AG08396 (cell line): ENCODE data around the gene LRRC75B.

Source experiments
- DNase-seq: peaks from one replicate; pipeline ENCODE4 v3.0.0; 2012; ENCODE audit warnings: low spot score, mixed read lengths

Gene LRRC75B

DNA sequence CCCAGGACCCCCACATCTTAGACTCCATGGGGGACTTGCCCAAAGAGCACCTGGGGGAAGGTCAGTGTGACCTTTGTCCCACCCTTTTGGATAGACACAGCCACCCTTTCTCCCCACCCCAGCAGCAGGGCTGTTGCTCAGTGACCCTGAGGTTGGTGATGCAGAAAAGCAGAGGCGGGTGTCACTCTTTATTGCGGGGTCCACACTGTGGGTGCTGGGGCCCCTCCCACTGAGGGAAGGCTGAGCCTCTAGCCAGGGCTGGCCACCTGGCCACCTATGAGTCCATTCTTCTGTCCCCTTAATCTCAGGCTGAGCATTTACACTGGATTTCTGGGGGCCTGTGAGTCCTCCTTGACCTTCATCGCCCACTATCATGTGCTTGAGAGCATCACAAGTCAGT lies 7.4 kb downstream of the LRRC75B start:
- DNase-seq: no peak

DNA sequence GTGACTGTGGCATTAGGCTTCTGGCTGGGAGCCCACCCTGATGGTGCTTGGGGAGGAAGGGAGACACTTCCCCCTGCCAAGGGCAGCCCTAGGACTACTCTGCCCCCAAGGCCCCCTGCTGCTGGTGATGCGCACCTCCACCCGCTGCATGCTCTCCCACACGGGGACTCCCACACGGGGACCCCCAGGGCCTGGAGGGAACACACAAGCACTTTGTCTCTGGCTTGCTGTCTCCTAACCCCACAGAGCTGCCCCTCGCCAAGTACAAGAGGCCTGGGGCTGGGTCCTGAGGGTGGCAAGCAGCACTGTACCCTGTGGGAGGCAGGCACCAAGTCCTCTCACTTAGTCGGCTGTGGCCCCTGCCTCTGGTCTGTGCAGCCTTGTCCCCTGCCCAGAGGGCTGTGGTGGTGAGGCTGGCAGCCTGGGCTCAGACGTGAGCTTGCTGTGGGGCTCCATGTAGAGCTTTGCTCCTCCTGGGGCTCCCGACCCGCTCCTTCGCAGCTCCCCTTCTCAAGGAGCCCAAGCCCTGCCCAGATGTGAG lies 7.9 kb downstream of the LRRC75B start:
- no peak for DNase-seq

DNA sequence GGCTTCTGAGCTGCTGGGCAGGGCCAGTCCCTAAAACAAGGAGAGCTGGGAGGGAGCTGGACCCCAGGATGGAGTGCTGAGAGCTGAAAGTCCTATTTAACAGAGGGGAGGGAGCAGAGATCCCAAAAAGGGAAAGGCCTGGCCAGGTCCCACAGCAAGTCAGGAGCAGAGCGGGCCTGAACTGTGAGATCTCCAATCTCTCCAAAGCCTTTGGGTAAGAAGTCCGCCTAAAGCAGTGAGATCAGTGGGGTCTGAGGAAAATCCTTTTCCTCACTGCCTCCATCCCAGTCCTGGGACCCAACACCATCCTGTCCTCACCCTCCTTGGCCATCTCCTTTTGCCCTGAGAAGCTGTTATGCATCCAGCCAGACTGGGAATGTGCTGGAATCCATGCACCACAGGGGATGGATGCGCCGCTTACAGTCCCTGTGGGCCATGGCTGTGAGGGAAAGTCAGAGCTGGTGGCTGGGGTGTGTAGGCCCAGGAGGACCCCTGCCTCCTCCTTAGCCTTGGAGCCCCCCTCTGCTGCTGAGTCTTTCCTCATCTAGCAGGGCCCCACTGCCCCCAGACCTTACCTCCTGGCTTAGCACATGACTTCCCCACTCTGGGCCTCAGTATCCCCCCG lies 8.6 kb downstream of the LRRC75B start:
- DNase-seq: no peak

DNA sequence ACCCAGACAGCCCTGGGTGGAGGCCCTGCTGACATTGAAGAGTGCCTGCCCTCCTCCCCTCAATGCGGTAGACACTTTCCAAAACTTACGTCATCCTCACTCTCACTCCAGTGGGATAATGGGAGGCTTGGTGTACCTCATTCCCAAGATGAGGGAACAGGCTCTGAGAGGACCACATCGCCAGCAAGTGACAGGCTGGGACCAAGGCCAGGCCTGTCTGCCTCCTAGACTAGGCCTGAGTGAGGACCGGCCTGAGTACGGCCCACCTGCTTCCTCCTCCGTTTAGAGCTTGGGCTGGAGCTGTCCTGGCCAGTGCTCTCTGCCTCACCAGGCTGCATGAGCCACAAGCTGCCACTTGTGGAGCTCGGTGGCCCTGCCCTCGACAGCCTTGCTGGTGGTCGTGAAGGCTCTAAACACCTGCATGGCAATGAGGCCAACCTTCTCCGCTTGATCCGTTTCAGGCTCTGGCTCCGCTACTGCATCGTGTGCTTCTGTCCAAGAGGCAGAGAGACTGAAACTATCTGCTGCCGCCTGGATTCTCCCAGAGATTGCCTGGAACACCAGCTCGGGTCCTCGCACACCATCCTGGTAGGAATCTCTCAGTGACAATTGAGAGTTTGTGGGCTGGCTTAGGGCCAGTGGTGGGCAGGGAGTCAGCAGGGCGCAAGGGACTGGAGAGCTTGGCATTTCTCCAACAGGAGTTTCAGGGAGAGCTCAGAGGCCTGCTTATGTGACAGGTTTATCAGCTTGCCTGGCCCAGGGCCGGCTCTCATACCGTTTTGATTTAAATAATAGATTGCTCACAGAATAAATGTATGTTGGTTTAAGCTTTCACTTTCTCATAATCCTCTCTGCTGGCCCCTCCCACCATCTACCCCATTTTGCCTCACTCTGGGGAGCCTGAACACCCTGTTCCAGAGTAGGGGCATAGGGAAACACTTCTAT lies 9.4 kb downstream of the LRRC75B start:
- no peak for DNase-seq

DNA sequence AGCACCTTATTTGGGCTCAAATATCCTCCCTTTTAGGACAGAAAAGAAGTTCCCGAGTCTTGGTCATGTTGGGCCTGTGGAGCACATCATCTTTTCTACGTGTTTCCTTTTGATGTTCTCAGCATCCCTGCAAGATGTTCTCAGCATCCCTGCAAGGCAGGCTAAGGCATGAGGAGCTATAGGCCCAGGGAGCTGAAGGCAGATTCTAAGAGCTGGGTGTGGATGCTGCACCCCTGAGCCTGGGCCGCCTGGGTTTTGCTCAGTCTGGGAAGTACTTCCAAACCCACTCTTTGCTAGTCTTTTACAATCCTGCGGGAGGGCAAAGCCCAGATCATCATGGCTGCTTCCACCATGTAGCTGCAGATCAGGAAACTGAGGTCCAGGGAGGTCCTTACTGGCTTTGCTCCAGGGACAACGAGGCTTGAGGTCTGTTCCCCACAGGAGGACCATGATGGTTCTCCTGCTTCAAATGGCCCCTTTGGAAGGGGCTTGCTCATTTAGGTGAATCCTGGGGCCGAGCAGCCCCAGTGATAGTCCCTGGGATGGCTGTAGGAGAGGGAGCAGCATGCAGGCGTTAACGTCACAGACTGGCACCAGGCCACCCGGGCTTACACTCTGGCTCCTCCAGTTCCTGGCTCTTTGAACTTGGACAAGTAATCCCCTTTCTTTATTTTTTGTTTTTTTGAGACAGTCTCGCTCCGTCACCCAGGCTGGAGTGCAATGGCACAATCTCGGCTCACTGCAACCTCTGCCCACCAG lies 10.6 kb downstream of the LRRC75B start:
- DNase-seq: no peak

DNA sequence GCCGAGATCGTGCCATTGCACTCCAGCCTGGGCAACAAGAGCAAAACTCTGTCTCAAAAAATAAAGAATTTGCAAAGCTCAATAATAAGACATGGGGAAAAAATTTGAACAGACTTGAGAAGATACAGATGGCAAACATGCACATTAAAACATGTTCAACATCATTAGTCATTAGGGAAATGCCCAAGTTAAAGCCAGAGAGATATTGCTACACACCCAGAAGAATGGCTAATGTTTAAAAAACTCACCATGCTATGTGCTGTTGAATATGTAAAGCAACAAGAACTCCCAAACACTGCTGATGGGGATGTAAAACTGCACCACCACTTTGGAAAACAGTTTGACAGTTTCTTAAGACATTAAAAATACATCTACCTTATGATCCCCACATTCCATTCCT lies 12.6 kb downstream of the LRRC75B start:
- peak; percentile 73 for DNase-seq

DNA sequence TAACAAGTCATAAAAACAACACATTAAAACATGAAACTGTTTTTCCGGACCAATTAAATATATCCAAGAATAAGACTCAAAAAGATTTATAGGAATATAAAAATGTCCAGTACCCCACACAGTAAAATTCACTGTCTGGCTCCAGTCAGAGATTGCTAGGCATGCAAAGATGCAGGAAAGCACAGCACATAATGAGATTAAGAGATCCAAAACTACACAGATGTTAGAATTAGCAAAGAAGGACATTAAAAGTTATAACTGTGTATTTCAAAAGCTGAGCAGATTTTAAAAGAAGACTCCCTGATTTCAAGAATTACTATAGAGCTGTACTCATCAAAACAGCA lies 13.6 kb downstream of the LRRC75B start:
- DNase-seq: no peak

DNA sequence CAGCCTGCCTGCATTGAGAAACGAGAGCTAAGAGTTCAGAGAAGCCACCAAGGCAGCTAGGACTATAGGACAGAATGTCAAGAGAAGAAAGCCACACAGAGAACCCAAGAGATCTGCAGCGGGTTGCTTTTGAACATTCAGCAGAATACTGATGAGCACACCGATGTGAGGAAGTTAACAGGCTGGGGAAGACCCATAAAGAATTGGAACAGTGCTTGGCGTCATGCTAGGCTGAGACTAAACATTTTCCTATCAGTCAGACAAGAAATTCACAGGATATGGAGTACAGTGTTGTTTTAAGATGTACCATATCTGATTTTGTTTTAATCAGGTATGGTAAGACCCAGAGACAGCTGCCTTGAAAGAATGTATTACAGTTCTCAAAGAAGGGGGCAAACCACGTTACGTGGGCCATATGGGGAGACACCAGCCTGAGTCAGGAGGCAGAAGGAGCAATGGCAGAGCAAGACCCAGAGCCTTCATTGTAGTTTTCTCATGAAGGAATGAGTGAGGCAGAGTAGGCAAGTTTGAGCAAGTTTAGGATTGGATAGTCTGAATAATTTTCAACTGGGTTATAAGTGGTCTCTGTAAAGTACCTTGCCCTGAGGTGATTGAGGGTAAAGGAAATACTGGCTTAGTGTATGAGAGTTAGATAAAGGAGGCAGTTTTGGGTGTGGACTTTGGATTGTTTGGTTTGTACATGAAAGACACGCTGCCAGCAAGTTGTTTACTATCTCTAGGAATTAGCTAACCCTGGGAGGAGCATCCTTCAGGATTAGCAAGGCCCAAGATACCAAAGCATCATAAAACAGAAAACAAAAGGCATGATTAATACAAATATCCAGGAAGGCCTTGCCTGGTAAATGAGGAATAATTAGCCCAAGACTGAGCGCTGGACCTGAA lies 14.3 kb downstream of the LRRC75B start:
- no peak for DNase-seq

DNA sequence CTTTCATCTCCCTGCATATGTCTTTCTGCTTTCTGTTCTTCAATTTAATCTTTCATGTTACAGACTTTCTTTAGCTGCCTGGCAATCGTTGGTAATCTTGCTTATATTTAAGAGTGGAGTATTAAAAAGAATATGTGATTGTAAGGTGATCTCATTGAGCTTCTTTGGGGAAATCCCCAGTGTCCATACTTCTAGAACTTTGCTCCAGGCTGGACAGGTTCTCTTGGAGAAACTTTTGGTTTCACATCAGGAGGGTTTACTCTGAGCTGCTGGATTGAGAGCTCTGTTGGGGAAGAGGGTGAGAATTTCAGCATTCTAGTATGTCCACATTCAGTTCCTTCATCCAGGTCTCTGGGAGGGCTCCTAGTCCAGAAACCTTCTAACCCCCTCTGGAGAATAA lies 16.1 kb downstream of the LRRC75B start:
- DNase-seq: no peak

DNA sequence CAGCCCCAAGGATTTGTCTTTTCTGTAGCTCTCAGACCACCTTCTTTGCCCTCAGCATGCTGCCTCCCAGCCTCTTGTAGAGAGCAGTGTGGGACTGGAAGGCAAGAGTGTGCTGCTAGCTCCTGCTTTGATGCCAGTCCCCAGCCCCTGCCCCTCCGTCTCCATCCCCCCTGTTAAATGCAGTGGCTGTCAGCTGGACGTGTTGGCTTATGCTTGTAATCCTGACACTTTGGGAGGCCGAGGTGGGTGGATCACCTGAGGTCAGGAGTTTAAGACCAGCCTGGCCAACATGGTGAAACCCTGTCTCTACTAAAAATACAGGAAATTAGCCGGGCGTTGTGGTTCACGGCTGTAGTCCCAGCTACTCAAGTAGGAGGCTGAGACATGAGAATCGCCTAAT lies 21.6 kb downstream of the LRRC75B start:
- no peak for DNase-seq

DNA sequence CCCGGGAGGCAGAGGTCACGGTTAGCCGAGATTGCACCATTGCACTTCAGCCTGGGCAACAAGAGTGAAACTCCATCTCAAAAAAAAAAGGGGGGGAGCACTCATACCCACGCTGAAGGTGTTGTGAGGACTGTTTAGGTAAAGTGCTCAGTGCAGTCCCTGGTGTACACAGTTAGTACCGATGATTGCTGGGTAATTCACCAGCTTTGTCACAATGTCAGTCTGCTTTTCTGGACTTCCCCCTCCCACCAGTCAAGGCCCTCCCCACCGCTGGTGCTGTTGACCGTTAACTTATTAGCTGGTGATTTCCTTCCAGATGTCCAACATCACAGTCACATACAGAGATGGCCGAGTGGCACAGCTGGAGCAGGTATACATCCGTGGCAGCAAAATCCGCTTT lies 25.2 kb downstream of the LRRC75B start:
- no peak for DNase-seq

DNA sequence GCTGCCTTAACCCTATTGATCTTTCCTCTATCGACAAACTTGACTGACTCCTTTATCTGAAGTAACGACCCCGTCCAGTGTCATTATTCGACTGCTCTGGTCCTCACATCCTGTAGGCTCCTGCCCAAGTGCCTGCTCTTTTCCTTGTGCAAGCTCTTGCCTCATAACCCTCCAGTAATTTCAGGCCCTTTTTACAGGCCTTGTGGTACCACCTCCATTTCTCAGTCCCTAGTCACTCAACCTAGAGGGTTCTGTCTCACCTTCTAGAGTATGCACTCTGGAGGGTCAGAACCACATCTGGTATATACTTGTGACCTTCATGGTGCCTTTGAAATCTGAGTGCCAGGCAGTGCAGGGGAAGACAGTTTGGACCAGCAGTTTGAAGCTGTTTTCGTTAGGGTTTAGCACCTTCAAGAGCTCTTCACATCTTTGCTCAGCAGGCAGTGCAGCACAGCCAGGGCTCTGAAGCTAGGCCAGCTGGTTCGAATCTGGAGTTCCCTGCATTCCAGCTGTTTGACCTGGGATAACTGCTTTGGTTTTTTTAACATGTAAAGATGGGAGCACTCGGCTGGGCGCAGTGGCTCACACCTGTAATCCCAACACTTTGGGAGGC lies 25.9 kb downstream of the LRRC75B start:
- DNase-seq: no peak

DNA sequence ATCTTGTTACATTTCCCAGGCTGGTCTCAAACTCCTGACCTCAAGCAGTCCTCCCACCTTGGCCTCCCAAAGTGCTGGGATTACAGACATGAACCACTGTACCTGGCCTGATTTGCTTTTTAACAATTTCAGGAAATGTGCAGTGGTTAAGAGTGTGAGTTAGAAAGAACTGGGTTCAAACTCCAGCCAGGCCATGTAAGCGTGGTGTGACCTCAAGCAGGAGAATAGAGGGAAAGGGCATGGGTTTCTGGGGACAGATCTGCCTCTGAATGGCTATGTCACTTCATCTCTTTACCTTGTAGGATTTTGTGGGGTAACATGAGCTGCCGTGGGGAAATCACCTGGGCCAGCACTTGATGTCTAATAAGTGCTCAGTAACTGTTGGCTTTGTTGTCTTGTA lies 27.8 kb downstream of the LRRC75B start:
- DNase-seq: no peak

DNA sequence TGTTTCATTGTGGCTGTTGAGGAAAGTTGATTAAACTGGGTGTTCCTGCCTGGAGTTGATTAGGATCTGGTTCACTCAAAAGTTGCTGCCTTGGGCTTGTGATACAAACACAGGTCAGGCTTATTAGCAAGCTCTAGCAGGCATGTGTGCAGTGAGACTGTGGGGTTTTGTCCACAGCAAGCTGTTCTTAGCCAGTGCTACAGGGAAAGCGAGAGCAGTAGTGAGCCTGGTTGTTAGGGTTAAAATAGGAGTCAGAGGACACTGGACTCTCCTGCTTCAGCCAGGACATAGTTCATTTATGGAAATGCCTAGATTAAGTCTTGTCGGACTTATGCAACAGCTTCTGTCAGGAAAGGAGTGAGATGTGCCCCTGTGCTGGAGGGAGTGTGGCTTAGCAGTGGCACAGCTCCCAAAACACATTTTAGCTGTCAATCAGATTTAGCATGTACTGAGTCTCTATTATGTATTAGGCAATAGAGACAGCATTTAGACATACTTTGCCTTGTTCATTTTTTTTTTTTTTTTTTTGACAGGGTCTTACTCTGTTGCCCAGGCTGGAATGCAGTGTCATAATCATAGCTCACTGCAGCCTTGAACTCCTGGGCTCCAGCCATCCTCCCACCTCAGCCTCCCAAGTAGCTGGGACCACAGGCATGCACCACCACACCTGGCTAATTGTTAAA lies 28.4 kb downstream of the LRRC75B start:
- DNase-seq: no peak

DNA sequence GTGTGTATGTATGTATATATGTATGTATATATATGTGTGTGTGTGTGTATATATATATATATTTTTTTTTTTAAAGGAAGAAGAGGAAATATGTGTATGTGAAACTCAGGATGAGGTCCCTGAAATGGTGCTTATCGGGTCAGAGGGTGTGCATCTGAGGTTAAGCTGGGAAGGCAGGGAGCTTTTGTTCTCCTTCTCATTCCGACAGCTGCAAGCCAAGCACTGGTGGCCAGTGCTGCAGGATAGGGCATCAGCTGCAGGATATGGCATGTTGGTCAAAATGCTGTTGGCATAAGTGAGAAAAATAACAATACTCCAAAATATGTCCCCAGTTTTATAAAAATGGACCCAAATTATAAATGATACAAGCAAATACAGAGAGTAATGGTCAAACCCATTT lies 29.6 kb downstream of the LRRC75B start:
- DNase-seq: no peak

DNA sequence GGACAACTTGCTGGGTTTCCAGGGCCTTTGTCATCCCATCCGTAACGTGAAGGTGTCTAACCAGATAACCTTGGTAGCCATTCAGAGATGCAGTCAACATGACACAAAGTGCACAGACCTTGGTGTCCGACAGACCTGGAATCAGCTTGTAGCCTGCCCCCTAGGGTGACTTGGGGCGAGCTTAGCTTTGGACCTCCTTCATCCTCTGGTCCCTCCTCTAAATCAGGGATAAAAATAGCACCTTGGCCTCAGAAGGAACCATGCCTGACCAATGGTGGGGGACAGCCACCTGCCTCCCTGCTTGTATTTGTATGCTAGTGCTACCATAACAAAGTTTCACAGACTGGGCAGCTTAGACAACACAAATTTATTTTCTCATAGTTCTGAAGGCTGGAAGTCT lies 33.4 kb downstream of the LRRC75B start:
- no peak for DNase-seq

DNA sequence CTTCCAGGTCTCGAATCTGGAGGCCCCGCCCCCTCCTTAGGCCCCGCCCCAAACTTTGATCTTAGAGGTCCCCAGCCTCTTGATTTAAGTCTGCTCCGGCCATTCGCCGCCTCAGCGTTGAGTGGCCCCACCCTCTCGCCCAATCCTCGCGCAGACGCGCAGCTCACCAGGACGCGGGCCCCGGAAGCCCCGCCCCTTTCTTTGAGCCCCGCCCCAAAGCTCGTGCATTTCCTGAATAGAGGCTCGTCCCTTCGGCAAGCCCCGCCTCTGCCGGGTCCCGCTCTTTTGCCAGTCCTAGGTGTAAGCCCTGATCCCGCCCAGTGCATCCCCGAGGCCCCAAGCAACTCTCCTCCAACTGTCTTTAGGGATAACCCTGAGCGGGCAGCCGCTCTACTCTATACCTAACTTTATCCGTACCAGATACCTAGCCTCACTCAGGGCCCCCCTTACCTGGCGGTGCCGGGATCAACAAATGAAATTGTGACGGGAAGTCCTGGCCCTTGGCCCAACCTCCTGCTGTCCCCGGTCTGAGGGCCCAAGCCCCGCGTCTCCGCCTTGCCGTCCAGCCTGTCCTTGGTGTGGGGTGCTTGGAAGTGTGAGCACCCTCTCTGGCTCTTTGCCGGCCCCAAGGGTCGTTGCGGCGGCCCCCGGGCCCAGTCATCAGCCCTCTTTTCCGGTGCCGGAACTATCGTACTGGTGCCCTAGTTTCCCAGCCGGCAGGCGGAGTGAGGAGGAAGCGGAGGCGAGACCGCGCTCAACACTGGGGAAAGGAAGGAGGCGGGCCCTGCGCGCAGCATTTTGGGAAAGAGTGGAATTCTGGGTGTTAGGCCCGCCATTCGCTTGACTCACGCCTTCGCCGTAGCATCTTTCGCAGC lies 37.5 kb downstream of the LRRC75B start, which contains the start of gene SNRPD3:
Gene SNRPD3, plus strand, starts transcription at position 835 of the 875 bp plus-strand sequence. CDS start 1,676 bp downstream, outside the sequence.
- peak; percentile 100 for DNase-seq

DNA sequence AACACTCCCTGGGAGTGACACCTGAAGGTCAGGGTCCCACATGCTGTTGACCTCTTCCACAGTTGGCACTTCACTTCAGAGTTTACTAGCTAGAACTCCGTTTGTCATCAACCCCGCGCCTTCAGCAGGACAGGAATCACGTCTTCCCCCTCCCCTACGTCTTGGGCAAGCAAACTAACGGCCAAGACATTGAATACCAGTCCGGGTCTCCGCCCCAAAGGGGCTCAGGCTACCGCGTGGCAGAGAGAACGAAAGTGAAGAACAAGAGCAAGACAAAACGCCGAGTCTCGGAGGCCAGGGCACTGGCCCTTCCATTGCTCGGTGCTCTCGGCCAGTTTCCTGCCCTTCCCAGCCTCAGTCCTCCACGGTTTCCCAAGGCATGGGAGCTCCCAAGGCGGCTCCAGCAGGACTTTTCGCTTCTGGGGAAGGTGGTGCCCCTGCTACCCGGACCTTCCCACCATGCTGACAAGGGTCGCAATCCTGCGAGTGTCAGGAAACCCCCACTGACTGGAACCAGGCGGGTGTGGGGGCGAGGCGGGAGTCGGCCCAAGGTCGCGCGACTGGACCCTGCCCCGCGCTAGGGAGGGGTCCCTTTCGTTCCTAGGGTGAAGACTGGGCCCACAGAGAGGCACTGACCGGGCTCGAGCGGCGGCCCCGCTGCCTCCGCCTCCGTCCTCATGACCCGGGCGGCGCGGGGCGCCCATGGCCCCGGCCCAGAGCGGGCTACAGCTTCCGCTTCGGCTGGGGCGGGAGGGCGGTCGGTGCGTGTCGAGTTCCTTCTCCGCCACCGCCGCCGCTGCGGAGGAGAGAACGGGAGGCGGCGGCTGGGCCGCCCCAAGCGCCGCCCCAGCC lies 38.3 kb downstream of the LRRC75B start, which contains the start of gene GUCD1:
Gene GUCD1, minus strand, starts transcription at position 826 of the 852 bp plus-strand sequence. Its CDS starts 147 bp downstream, at position 679.
- DNase-seq: peak; percentile 47
